Measurements from ENCODE around the gene PNPLA1.

PNPLA1 gene

DNA sequence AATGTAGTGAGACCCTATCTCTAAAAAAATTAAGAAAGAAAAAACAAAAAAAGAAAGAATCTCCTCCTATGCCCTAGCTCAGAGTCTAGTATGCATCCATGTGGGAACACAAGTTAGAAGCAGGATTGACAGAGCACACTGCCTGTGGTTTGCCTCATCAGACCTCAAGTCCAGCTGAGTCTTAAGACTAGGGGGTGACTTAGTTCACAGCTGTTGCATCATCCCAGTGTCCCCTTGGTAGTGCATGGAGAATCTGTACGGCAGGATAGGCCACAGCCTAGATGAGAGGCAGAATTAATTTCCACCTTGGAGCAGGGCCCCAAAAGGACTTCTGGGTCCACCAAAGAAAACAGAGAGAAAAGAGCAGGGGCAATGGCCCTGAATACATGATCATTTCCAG lies 13.7 kb downstream of the PNPLA1 start:
- in situ Hi-C loops (cut with MboI; ENCODE audit: low sequenced_read_pairs): no loop called here

DNA sequence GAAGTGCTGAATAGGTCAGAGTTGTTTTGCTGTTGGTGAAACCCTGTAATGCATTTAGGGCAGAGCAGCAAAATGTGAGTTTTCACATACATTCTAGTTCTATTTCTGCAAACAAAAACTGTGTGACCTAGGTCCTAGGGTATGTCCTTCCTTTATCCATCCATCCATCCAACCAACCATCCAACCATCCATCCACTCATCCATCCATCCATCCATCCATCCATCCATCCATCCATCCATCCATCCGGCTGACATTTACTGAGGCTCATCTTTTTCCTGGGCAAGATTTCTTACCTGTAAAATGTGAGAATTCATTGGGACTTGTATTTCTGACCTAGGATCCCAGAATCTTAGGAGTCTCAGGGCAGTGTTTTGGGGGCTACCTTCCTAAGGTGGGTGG lies 14.5 kb downstream of the PNPLA1 start:
- in situ Hi-C loops (cut with MboI; ENCODE audit: low sequenced_read_pairs): no loop called here

- in situ Hi-C loops (cut with MboI; ENCODE audit: low sequenced_read_pairs): no loop called here
Measured at GRCh38 chr6:36285187-36285671, 15.4 kb downstream of the PNPLA1 start.

DNA sequence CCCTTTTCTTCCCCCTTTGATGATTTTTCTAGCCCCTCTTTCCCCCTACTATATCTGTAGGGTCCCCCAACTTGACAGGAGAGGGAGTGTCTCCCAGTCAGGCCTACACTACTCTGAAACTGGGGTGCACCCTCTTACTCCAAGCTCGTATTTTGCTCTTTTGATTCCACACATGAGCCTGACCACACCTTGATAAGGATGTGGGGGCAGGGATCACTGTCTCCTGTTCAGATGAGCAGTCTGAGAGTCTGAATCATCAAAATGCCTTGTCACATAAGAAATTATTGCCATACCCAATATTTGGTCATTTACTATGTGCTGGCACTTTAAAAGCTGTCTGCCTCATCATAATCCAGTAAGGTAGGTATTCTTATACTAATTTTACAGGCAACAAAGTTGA lies 15.9 kb downstream of the PNPLA1 start:
- in situ Hi-C loops (cut with MboI; ENCODE audit: low sequenced_read_pairs): no loop called here

GRCh38 chr6:36286858-36287257 lies 17.0 kb downstream of the PNPLA1 start:
- in situ Hi-C loops (cut with MboI; ENCODE audit: low sequenced_read_pairs): no loop called here

GRCh38 chr6:36289281-36289878 lies 19.5 kb downstream of the PNPLA1 start:
- in situ Hi-C loops (cut with MboI; ENCODE audit: low sequenced_read_pairs): no loop called here

DNA sequence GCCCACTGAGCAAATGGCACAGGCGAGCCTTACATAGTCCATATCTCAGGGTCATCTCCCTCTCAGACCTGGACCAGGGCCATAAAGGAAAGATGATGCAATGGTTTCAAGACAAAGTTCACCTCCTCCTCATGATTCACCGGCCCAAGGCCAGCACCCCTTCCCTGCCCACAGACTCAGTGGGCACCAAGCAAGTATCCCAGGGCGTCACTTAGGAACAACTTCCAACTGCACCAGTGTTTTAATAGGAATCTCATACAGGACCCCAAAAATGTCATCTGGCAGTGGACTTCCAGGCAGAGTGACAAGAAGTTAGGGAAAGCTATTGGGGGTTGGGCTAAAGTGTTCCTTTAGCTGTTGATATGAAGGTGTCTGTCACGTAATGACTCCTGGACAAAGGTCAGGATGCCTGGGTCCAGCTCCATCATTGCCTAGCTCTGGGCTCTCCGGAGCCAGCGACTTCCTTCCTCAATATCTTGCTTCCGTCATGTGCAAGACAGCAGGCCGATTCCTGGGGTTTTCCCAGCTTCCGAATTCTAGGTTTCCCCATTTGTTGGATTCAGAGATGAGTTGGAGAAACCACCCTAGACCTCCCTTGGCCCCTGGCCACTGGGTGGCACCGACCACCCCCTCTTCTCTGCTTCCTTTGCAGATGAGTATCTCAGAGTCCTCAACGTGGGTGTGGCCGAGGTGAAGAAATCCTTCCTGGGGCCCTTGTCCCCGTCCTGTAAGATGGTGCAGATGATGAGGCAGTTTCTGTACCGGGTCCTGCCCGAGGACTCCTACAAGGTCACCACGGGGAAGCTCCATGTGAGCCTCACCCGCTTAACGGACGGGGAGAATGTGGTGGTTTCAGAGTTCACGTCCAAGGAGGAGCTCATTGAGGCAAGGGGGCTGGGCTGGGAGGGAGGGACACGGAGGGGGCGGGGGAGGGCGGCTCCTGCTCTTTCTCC lies 21.1 kb downstream of the PNPLA1 start:
- in situ Hi-C loops (cut with MboI; ENCODE audit: low sequenced_read_pairs): no loop called here

DNA sequence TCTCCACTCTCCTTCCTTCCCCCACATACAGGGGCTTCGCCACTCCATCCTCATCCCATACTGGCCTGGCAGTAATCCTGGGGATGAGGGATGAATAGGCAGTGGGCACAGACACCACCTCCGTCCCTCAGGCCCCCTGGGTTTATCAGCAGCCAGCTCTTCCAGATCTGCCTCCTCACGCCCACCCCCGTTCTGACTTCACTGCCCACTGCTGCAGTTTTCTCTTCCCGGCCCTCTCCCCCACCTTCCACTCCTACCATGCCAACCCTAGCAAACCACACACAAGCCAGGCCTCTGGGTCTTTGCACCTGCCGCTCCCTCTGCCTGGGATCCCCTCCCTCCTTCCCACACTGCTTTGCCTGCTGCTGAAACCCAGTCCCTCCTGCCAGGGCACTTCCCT lies 22.3 kb downstream of the PNPLA1 start:
- in situ Hi-C loops (cut with MboI; ENCODE audit: low sequenced_read_pairs): no loop called here

- in situ Hi-C loops (cut with MboI; ENCODE audit: low sequenced_read_pairs): no loop called here
Measured at GRCh38 chr6:36296240-36296639, 26.4 kb downstream of the PNPLA1 start.

DNA sequence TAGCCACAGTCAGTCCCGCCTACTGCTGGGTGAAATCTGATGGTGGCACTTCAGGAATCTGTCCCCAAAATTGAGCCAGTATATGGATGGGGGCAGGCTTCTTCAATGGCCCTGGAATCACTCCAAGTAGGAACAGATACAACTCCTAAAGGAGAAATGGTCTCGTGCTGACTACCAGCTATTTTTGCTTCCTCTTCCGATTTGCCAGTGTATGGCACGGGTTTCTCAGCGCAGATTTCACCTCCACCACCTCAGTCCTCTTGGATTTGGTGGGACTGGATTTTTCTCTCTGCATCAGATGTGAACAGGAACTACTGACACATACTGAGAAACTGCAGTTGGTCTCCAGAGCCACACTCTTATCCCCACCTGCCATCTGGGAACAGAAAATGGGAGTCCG lies 27.2 kb downstream of the PNPLA1 start:
- in situ Hi-C loops (cut with MboI; ENCODE audit: low sequenced_read_pairs): no loop called here

- in situ Hi-C loops (cut with MboI; ENCODE audit: low sequenced_read_pairs): no loop called here
Measured at GRCh38 chr6:36297511-36297910, 27.7 kb downstream of the PNPLA1 start.

GRCh38 chr6:36298027-36298426 lies 28.2 kb downstream of the PNPLA1 start:
- in situ Hi-C loops (cut with MboI; ENCODE audit: low sequenced_read_pairs): no loop called here

DNA sequence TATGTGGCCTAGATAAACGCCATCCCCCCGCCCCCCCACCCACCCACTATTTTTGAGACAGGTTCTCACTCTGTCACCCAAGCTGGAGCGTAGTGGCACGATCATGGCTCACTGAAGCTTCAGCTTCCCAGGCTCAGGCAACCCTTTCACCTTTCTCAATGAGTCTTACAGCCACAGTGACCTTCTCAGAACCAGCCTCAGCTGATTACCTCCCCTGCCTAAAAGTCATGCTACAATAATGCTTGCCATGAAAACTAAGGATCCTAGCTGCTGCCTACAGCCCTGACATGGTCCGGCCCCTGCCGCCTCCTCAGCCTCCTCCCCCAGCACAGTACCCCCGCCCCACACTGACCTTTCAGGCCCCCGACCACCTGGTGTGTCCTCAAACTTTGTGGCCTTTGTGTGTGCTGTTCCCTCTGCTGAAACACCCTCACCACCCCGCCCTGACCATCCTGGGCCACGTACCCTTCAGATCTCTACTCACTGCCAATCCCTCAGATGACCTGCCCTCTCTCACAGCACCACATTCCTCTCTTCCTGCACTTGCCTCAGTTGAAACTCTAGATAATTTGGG lies 31.3 kb downstream of the PNPLA1 start:
- in situ Hi-C loops (cut with MboI; ENCODE audit: low sequenced_read_pairs): no loop called here

- in situ Hi-C loops (cut with MboI; ENCODE audit: low sequenced_read_pairs): no loop called here
Measured at GRCh38 chr6:36301781-36302180, 31.9 kb downstream of the PNPLA1 start.

DNA sequence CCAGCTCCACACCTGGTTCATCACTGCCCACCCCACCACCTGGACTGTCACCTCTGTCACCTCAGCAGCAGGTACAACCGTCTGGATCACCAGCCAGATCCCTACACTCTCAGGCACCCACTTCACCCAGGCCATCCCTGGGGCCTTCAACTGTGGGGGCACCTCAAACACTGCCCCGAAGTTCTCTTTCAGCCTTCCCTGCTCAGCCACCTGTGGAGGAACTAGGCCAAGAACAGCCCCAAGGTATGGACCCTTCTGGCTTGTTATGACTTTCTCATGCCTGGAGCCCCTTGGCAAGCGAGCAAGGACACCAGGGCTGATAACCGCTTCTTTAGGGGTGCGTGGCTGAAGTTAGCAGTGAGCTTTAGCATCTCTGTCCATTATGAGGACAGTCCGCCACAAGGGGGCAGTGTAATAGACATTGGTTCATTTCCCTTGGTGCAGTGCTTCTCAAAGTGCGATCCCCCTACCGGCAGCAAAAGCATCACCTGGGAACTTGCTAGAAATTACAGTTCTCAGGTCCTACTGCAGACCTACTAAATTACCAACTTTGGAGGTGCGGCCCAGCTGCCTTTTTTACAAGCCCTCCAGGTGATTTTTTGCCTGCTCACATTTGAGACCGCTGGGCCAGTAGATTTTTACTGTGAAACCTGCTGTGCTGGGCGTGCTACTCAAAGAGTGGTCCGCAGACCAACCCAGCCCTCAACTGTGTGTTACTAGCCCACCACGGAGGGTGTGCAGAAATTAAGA lies 32.5 kb downstream of the PNPLA1 start:
- in situ Hi-C loops (cut with MboI; ENCODE audit: low sequenced_read_pairs): no loop called here

- in situ Hi-C loops (cut with MboI; ENCODE audit: low sequenced_read_pairs): no loop called here
Measured at GRCh38 chr6:36305885-36306284, 36.0 kb downstream of the PNPLA1 start.

DNA sequence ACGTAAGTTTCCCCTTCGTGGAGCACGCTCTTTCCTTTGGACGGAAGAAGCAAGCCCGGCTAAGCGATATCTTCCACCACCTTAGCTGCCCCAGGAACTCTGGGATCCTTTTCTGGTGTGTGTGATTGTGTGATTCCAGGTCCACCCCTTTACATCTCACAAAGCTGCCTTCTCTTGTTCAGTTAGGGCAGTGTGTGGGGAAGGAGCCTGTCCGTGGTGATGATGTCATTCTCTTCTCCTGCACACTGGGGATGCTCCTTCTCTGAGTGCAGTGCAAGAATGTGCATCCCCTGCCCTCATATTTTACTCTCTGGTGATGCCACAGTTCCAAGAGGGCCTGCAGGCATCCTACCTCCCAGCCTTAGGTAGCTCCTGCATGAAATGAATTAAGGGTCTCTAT lies 36.5 kb downstream of the PNPLA1 start:
- in situ Hi-C loops (cut with MboI; ENCODE audit: low sequenced_read_pairs): no loop called here

- in situ Hi-C loops (cut with MboI; ENCODE audit: low sequenced_read_pairs): no loop called here
Measured at GRCh38 chr6:36308514-36308913, 38.7 kb downstream of the PNPLA1 start.

- in situ Hi-C loops (cut with MboI; ENCODE audit: low sequenced_read_pairs): no loop called here
Measured at GRCh38 chr6:36309203-36309602, 39.3 kb downstream of the PNPLA1 start.

DNA sequence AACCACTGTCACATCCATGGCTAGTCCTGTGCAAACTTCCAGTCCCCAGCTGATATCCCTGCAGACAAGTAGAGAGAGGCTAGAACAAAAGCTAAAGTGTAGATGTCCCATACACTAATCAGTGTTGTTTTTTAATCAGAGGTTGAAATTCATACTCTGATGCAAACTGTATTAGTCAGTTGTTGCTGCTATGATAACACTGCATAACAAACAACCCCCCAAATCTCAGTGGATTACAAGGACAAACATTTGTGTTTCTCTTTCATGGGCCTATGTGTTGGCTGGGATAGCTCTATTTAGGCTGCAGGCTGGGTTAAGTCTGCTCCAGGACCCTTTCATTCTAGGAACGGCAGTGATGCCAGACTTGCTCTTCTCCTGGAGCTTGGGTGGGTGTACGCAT lies 40.0 kb downstream of the PNPLA1 start:
- in situ Hi-C loops (cut with MboI; ENCODE audit: low sequenced_read_pairs): no loop called here

Measured in HL-60/S4 (cell line).